ENCODE results near the gene TP63. TPM values are rescaled to one million over a fixed set of nuclear protein-coding genes. Genes with fewer than 3 reads are reported as not detected.

Gene TP63
- polyA plus RNA-seq, 1 donor from 2014 or later: 0.12 TPM

DNA sequence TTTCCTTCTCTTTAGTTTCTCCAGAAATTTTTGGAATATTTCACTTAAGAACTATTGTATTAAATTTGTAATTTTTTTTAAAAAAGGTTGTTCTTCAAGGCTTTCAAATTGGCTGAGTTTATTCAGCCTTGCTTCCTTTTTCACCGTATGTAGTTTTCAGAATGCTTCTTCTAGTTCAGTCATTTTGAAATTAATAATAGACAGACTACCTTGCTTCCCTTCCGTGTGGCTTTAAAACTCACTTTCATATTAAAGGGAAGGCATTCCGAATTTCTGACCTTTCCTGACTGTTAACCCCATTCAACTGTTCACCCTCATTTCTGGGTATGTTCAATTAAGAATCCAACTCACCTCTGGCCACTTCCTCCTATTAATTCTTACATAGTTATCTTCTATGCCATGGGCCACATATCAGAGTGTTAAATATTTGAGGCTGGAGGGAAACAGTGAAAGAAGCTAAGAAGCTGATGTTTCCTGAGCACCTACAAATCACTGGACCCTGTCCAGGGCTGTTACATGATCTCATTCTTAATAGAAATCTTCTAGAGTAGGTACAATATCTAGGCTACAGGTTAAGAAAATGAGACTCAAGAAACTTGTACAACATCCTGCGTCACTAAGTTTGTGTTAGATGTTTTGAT is 252.0 kb downstream of the TP63 start:
- Histone ChIP-seq H3K4me3 (ENCODE audit: low read length) (no peak overlapping the region), H3F3A (ENCODE audit: insufficient read depth, low read length, poor library complexity, severe bottlenecking) (no peaks in the 10 kb centered on the region), H3K27ac (ENCODE audit: low read length) (no peak overlapping the region), H3K79me2 (replicated peaks; ENCODE audit: insufficient read depth, low read length) (no peaks in the 10 kb centered on the region), H3K4me2 (ENCODE audit: low read length) (no peak overlapping the region), H2AFZ (ENCODE audit: low read depth, low read length) (no peak overlapping the region), H3K9me3 (ENCODE audit: low read length) (no peaks in the 10 kb centered on the region), H4K20me1 (ENCODE audit: insufficient read depth) (no peaks in the 10 kb centered on the region), H3K36me3 (ENCODE audit: insufficient read depth, low read length) (no peaks in the 10 kb centered on the region), H3K9ac (ENCODE audit: low read length) (no peak overlapping the region), H3K27me3 (ENCODE audit: insufficient read depth, low read depth, low read length) (no peaks in the 10 kb centered on the region), H3K9me2 (ENCODE audit: insufficient read depth, low read length) (no peaks in the 10 kb centered on the region)
- no peak for TF ChIP-seq EZH2 (IDR thresholded peaks at IDR 0.05; ENCODE audit: borderline replicate concordance, insufficient read depth, low read length, poor library complexity, severe bottlenecking)
- TF ChIP-seq MXI1 (conservative IDR thresholded peaks at IDR 0.05; ENCODE audit: poor library complexity, severe bottlenecking): no peak
- no peak for TF ChIP-seq TAF1 (IDR thresholded peaks at IDR 0.05; ENCODE audit: low read depth)
- TF ChIP-seq SMC3 (conservative IDR thresholded peaks at IDR 0.05; ENCODE audit: poor library complexity): no peak
- TF ChIP-seq REST (IDR thresholded peaks at IDR 0.05; ENCODE audit: borderline replicate concordance): no peak
- no peak for TF ChIP-seq POLR2AphosphoS5 (IDR thresholded peaks at IDR 0.05)
- TF ChIP-seq CTCF (IDR thresholded peaks at IDR 0.05; ENCODE audit: poor library complexity, severe bottlenecking): no peak
- no peak for TF ChIP-seq EP300 (conservative IDR thresholded peaks at IDR 0.05; ENCODE audit: poor library complexity, severe bottlenecking)
- no peak for TF ChIP-seq RAD21 (conservative IDR thresholded peaks at IDR 0.05)

- no peak for TF ChIP-seq MXI1 (conservative IDR thresholded peaks at IDR 0.05; ENCODE audit: poor library complexity, severe bottlenecking)
- no peak for TF ChIP-seq RAD21 (conservative IDR thresholded peaks at IDR 0.05)
- no peak for TF ChIP-seq TAF1 (IDR thresholded peaks at IDR 0.05; ENCODE audit: low read depth)
- no peak for TF ChIP-seq POLR2AphosphoS5 (IDR thresholded peaks at IDR 0.05)
- no peak for TF ChIP-seq SMC3 (conservative IDR thresholded peaks at IDR 0.05; ENCODE audit: poor library complexity)
- TF ChIP-seq EP300 (conservative IDR thresholded peaks at IDR 0.05; ENCODE audit: poor library complexity, severe bottlenecking): no peak
- TF ChIP-seq EZH2 (IDR thresholded peaks at IDR 0.05; ENCODE audit: borderline replicate concordance, insufficient read depth, low read length, poor library complexity, severe bottlenecking): no peak
- no peak for TF ChIP-seq REST (IDR thresholded peaks at IDR 0.05; ENCODE audit: borderline replicate concordance)
- no peak for TF ChIP-seq CTCF (IDR thresholded peaks at IDR 0.05; ENCODE audit: poor library complexity, severe bottlenecking)
- H3K36me3 ChIP-seq (ENCODE audit: insufficient read depth, low read length): no peaks in the 10 kb centered on the region
These were observed 259.3 kb downstream of the TP63 start for GRCh38 chr3:189890496-189890895.

More at GRCh38 chr3:189890496-189890895, 259.3 kb downstream of the TP63 start:
- H3K27me3 ChIP-seq (ENCODE audit: insufficient read depth, low read depth, low read length): no peaks in the 10 kb centered on the region
- H3K9me3 ChIP-seq (ENCODE audit: low read length): no peaks in the 10 kb centered on the region
- H3K4me3 ChIP-seq (ENCODE audit: low read length): no peak overlapping the region
- no peak overlapping the region for H2AFZ ChIP-seq (ENCODE audit: low read depth, low read length)
- no peak overlapping the region for H3K4me2 ChIP-seq (ENCODE audit: low read length)
- H3K27ac ChIP-seq (ENCODE audit: low read length): no peak overlapping the region
- no peaks in the 10 kb centered on the region for H3K79me2 ChIP-seq (replicated peaks; ENCODE audit: insufficient read depth, low read length)
- no peaks in the 10 kb centered on the region for H4K20me1 ChIP-seq (ENCODE audit: insufficient read depth)
- no peak overlapping the region for H3K9ac ChIP-seq (ENCODE audit: low read length)
- no peaks in the 10 kb centered on the region for H3F3A ChIP-seq (ENCODE audit: insufficient read depth, low read length, poor library complexity, severe bottlenecking)
- no peaks in the 10 kb centered on the region for H3K9me2 ChIP-seq (ENCODE audit: insufficient read depth, low read length)
